Panc1 (cell line): ENCODE measurements around the gene MTMR12.

ENCODE experiments used
- SIN3A ChIP-seq: IDR thresholded peaks from 2 replicates; pipeline ENCODE4 v1.6.1; 2012; ENCODE audit warnings: low read depth, mild to moderate bottlenecking, low read length, moderate library complexity, borderline replicate concordance; ENCODE audit not compliant: insufficient read depth
- TCF7L2 ChIP-seq: IDR thresholded peaks from 2 replicates; pipeline ENCODE4 v1.6.1; 2011; ENCODE audit warnings: mild to moderate bottlenecking, low read depth, low read length, inconsistent platforms
- TF ChIP-seq, protein P1 (sequence below): fragments of 450-650 bp; IDR thresholded peaks from 2 replicates; pipeline ENCODE4 v1.5.1; 2017; ENCODE audit warnings: mild to moderate bottlenecking
- TF ChIP-seq, protein P2 (sequence below), 2 experiments: IDR thresholded peaks; 2 replicates each; pipeline ENCODE4 v1.6.1; 2011 to 2012; ENCODE audit warnings: low read depth in 2 of 2, control low read depth in 1 of 2, low read length in 1 of 2, mild to moderate bottlenecking in 1 of 2, moderate library complexity in 1 of 2; ENCODE audit not compliant: insufficient read depth in 1 of 2

DNA sequence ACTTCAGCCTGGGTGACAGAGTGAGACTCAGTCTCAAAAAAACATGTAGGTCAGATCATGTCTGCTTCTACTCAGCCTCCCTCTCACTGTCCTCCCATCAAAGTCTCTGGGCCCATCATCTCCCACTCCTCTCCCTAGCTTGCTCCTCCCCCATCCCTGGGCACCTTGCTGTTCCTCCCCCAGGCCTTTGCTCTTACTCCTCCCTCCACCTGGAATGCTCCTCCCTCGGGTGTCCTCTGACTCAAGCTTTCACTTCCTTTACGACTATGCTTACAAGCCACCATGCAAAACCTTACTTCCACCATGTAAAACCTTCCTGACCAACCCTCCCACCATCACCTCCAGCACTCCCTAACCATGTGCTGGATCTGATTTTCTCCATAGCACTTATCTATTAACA, 51.5 kb downstream of the MTMR12 start:
- TF ChIP-seq, protein P1, sequence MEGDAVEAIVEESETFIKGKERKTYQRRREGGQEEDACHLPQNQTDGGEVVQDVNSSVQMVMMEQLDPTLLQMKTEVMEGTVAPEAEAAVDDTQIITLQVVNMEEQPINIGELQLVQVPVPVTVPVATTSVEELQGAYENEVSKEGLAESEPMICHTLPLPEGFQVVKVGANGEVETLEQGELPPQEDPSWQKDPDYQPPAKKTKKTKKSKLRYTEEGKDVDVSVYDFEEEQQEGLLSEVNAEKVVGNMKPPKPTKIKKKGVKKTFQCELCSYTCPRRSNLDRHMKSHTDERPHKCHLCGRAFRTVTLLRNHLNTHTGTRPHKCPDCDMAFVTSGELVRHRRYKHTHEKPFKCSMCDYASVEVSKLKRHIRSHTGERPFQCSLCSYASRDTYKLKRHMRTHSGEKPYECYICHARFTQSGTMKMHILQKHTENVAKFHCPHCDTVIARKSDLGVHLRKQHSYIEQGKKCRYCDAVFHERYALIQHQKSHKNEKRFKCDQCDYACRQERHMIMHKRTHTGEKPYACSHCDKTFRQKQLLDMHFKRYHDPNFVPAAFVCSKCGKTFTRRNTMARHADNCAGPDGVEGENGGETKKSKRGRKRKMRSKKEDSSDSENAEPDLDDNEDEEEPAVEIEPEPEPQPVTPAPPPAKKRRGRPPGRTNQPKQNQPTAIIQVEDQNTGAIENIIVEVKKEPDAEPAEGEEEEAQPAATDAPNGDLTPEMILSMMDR: no peak
- TF ChIP-seq TCF7L2: no peak
- TF ChIP-seq, protein P2, sequence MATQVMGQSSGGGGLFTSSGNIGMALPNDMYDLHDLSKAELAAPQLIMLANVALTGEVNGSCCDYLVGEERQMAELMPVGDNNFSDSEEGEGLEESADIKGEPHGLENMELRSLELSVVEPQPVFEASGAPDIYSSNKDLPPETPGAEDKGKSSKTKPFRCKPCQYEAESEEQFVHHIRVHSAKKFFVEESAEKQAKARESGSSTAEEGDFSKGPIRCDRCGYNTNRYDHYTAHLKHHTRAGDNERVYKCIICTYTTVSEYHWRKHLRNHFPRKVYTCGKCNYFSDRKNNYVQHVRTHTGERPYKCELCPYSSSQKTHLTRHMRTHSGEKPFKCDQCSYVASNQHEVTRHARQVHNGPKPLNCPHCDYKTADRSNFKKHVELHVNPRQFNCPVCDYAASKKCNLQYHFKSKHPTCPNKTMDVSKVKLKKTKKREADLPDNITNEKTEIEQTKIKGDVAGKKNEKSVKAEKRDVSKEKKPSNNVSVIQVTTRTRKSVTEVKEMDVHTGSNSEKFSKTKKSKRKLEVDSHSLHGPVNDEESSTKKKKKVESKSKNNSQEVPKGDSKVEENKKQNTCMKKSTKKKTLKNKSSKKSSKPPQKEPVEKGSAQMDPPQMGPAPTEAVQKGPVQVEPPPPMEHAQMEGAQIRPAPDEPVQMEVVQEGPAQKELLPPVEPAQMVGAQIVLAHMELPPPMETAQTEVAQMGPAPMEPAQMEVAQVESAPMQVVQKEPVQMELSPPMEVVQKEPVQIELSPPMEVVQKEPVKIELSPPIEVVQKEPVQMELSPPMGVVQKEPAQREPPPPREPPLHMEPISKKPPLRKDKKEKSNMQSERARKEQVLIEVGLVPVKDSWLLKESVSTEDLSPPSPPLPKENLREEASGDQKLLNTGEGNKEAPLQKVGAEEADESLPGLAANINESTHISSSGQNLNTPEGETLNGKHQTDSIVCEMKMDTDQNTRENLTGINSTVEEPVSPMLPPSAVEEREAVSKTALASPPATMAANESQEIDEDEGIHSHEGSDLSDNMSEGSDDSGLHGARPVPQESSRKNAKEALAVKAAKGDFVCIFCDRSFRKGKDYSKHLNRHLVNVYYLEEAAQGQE (IDR thresholded peaks at IDR 0.05; ENCODE audit: insufficient read depth in 1 of 2, low read depth in 2 of 2, low read length in 1 of 2): no peak
- no peak for TF ChIP-seq SIN3A
